HG03432 (cell line): ENCODE measurements around the gene PHKA1.
"Not testable (repeated sequence)": the region's sequence is repeated elsewhere in the genome, so short reads cannot be mapped to it uniquely, and the experiment has no call there.

ENCODE experiments used
- ATAC-seq: cut with Tn5 transposase; IDR thresholded peaks from one replicate; pipeline ENCODE4 v1.9.1; 2021; ENCODE audit warnings: mild to moderate bottlenecking, moderate library complexity; ENCODE audit not compliant: unreplicated experiment

Gene PHKA1

GRCh38 chrX:72669508-72669907, 44.6 kb downstream of the PHKA1 start:
- ATAC-seq, result not testable (repeated sequence)

GRCh38 chrX:72666451-72666850, 47.7 kb downstream of the PHKA1 start:
- ATAC-seq, result no peak

- ATAC-seq, result peak; percentile 50
Observed at GRCh38 chrX:72663737-72664136, 50.4 kb downstream of the PHKA1 start.

- ATAC-seq, result no peak
Observed at GRCh38 chrX:72662020-72662747, 51.9 kb downstream of the PHKA1 start.

GRCh38 chrX:72659723-72660122, 54.4 kb downstream of the PHKA1 start:
- no peak for ATAC-seq

- no peak for ATAC-seq
Observed at GRCh38 chrX:72652082-72652481, 62.0 kb downstream of the PHKA1 start.

DNA sequence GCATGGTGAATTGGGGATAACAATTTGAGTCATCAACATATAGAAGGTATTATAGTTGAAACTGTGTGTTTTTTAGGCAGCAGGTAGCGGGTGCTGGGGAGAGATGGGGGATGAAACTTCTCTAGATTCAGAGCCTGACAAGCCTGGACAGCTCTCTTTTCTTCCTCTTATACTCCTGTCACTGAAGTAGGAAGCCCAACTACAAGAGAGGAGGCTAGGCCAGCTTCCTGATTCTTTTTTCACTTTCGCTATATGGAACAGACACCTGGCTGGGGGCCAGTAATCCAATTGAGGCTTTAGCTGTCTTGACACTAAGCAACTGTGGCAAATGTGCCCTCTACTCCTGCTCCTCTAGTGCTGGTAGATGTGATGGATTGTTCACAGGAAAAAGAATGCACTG, 69.2 kb downstream of the PHKA1 start:
- peak; percentile 77 for ATAC-seq

DNA sequence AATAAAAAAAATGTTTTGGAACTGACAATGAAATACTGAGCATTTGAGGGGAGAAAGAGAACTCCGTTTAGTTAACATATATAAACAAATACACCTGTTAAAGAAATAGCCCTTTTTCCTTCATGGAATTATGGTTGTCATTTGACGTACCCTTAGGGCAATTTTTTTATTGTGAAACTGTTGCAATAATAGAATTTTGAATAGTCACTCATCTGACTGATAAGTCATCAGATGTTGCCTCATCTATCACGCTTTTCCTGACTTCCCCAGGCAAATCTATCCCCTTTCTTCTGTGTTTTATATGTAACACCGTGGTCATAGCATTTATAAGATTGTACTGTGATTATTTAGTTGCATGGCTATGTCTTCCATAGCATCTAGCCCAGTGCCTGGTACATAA, 72.5 kb downstream of the PHKA1 start:
- ATAC-seq, result no peak

DNA sequence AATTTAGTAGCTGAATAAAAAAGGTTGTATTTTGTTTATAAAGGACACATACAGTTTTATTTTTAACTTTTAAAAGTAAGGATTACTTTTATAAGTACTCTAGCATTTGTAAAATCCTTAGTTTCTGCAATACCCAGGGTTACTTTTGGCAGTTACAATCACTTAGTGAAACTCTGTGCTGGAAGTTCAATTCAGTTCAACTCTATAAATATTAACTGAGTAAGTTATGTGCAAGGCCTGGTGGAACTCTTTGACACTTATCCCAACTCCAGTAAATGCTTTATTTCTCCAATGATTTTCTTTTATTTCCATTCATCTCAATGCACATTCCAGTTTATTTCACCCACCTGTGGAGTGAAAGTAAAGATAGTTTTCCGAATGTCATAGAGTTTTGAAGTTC, 78.2 kb downstream of the PHKA1 start:
- no peak for ATAC-seq

GRCh38 chrX:72634331-72634730, 79.8 kb downstream of the PHKA1 start:
- ATAC-seq, result no peak

DNA sequence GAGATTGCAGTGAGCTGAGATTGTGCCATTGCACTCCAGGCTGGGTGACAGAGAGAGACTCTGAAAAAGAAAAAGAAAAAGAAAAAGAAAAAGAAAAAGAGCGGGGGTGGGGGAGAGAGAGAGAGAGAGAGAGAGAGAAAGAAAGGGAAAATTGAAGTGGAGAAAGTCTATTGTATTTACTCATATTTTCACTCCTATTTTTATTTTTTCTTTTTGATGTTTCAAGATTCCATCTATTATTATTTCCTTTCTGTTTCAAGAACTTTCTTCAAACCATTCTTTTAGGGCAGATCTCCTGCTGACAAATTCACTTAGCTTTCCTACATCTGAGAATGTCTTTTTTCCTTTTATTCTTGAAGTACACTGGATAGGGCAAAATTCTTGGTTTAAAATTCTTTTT, 83.9 kb downstream of the PHKA1 start:
- ATAC-seq, result no peak

DNA sequence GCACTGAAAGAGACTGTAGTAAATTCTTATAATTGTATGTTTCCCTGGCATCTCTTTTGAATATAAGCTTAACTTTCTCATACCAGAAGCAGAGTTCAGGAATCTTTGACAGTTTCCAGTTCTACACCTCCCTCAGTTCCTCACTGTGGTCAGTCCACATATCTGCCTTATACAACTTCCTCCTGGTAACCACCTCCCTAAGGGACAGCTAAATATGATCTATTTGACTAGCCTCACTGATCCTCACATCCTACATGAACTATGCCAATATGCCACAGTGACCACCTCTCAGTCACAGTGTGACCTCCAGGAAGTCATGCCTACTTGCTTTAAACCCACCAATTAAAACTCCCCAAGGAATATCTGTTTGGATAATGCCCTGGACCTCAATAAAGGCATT, 89.9 kb downstream of the PHKA1 start:
- no peak for ATAC-seq

DNA sequence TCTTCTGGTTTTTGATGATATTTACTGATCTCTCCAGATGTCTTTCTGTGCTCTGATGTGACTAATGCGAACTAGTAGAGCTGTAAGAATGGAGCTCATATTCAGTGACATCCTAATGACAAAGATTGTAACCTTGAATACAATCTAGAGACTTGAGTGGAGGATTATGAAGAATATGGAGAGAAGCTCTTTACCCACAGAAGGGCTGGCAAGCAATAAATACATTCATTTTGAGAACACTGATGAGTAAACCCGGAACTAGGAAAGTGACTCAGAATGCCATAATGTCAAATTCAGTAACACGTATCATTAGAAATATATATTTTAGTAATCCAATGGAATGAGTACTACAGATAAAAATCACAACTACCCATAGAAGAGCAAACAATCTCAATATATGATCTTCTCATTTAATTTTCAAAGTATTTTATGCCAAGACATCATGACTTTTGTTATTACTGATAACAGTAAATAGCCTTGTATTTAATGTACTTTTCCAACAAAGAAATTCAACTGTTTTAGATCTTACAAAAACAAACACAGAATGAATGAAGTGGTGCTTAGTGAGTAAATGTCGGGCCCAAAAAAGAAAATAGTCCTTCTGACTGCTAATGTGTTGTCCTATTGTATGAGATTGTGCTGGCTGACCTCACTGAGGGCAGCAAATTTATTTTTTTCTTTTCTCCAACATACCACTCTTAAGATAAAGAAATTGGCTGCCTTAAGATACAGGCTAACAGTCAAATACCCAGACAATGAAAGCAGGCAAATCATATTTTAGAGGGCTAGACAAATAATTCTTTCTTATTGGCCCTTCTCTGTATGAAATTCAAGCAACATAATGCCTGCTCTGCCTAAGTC, 92.3 kb downstream of the PHKA1 start:
- ATAC-seq, result peak; percentile 96

GRCh38 chrX:72621163-72621562, 92.9 kb downstream of the PHKA1 start:
- no peak for ATAC-seq

- no peak for ATAC-seq
Observed at GRCh38 chrX:72620550-72621145, 93.5 kb downstream of the PHKA1 start.

- ATAC-seq, result no peak
Observed at GRCh38 chrX:72609313-72609712, 104.8 kb downstream of the PHKA1 start.

DNA sequence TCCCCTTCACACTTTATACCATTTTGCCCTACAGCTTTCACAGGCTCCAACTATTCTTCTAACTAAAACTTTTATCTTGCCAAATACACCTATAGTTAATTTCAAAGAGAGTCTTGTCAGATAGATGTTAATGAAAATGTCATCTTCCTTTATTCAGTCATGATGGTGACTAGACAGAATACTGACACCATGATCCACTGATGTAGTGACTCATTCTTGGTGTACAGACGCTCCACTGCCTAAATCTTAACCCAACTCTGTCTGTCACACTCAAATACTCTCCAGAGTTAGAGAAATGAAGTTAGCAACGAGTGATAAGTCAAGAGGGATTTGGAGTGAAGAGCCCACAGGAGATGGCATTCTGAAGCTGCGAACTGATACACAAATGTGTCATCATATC, 109.4 kb downstream of the PHKA1 start:
- no peak for ATAC-seq

GRCh38 chrX:72604112-72604511, 110.0 kb downstream of the PHKA1 start:
- peak; percentile 82 for ATAC-seq

- not testable (repeated sequence) for ATAC-seq
Observed at GRCh38 chrX:72591038-72591437, 123.1 kb downstream of the PHKA1 start.

- ATAC-seq, result no peak
Observed at GRCh38 chrX:72584163-72584562, 129.9 kb downstream of the PHKA1 start.

GRCh38 chrX:72576141-72576894, 137.8 kb downstream of the PHKA1 start:
- ATAC-seq, result no peak
